GM19397 (cell line): ENCODE measurements around the gene EPHA5.

Experiments used
- ATAC-seq: cut with Tn5 transposase; IDR thresholded peaks from one replicate; pipeline ENCODE4 v1.9.1; 2021; ENCODE audit warnings: mild to moderate bottlenecking, moderate library complexity; ENCODE audit not compliant: unreplicated experiment

The EPHA5 gene

GRCh38 chr4:65508168-65508567 lies 162.1 kb downstream of the EPHA5 start:
- no peak for ATAC-seq

GRCh38 chr4:65502131-65502701 lies 168.1 kb downstream of the EPHA5 start:
- ATAC-seq, result no peak

GRCh38 chr4:65498606-65499005 lies 171.7 kb downstream of the EPHA5 start:
- ATAC-seq, result no peak

GRCh38 chr4:65495439-65495838 lies 174.8 kb downstream of the EPHA5 start:
- no peak for ATAC-seq

- no peak for ATAC-seq
Measured at GRCh38 chr4:65482410-65482809, 187.9 kb downstream of the EPHA5 start.

- no peak for ATAC-seq
Measured at GRCh38 chr4:65472531-65472930, 197.8 kb downstream of the EPHA5 start.

- ATAC-seq, result no peak
Measured at GRCh38 chr4:65467068-65467680, 203.1 kb downstream of the EPHA5 start.

GRCh38 chr4:65461781-65462180 lies 208.5 kb downstream of the EPHA5 start:
- no peak for ATAC-seq

GRCh38 chr4:65457011-65457410 lies 213.3 kb downstream of the EPHA5 start:
- no peak for ATAC-seq

- ATAC-seq, result no peak
Measured at GRCh38 chr4:65456579-65456978, 213.7 kb downstream of the EPHA5 start.

GRCh38 chr4:65453398-65453797 lies 216.9 kb downstream of the EPHA5 start:
- ATAC-seq, result no peak

GRCh38 chr4:65450899-65451298 lies 219.4 kb downstream of the EPHA5 start:
- ATAC-seq, result no peak

- ATAC-seq, result no peak
Measured at GRCh38 chr4:65437102-65437501, 233.2 kb downstream of the EPHA5 start.

- ATAC-seq, result no peak
Measured at GRCh38 chr4:65422109-65422508, 248.2 kb downstream of the EPHA5 start.

GRCh38 chr4:65420036-65420435 lies 250.3 kb downstream of the EPHA5 start:
- no peak for ATAC-seq

GRCh38 chr4:65416891-65417290 lies 253.4 kb downstream of the EPHA5 start:
- ATAC-seq, result no peak

- ATAC-seq, result no peak
Measured at GRCh38 chr4:65407483-65407882, 262.8 kb downstream of the EPHA5 start.

GRCh38 chr4:65401083-65401482 lies 269.2 kb downstream of the EPHA5 start:
- no peak for ATAC-seq

- no peak for ATAC-seq
Measured at GRCh38 chr4:65399084-65399483, 271.2 kb downstream of the EPHA5 start.

- ATAC-seq, result no peak
Measured at GRCh38 chr4:65393078-65393477, 277.2 kb downstream of the EPHA5 start.

- no peak for ATAC-seq
Measured at GRCh38 chr4:65392488-65392887, 277.8 kb downstream of the EPHA5 start.

- ATAC-seq, result no peak
Measured at GRCh38 chr4:65391814-65392213, 278.5 kb downstream of the EPHA5 start.

- ATAC-seq, result no peak
Measured at GRCh38 chr4:65391382-65391781, 278.9 kb downstream of the EPHA5 start.
